Endothelial cell of umbilical vein (primary cell): ENCODE results near the gene IL13RA1. TPM values are rescaled to one million over a fixed set of nuclear protein-coding genes. Genes with fewer than 3 reads are reported as not detected.
A peak's percentile ranks its signal among the peaks of the same experiment; 100 is the strongest.

Experiments
- BruUV-seq: library from RNA; stranded (reverse); fragments of 400-500 nt; replicated peaks from 2 replicates; lab custom pipeline; 2021; lab: Mats Ljungman, UMichigan
- CTCF ChIA-PET: fragments of 300-600, 350-600 bp; sonication (Branson Sonifier 250); formaldehyde crosslinking; loops from one replicate; lab custom pipeline; 2021; ENCODE audit warnings: antibody characterized with exemption, inconsistent platforms; lab: Charles Lee
- POLR2A ChIA-PET: fragments of 300-600, 350-600 bp; sonication (Branson Sonifier 250); formaldehyde crosslinking; loops from one replicate; lab custom pipeline; 2021; ENCODE audit warnings: antibody characterized with exemption, inconsistent platforms; lab: Charles Lee
- DNase-seq: peaks from one replicate; pipeline ENCODE4 v3.0.0-alpha.2; 2011; ENCODE audit warnings: low read depth, low spot score
- FAIRE-seq: peaks from 2 replicates; lab custom pipeline; 2011; peaks lifted over from hg19 to GRCh38; lab: Jason Lieb, UNC
- H2AFZ ChIP-seq: 2 replicates; pipeline ENCODE4 v1.6.0; 2012; ENCODE audit warnings: low read depth, low read length, control low read depth, inconsistent platforms
- H3K27ac ChIP-seq: 2 replicates; pipeline ENCODE4 v1.5.1; 2011; ENCODE audit warnings: low read depth, mild to moderate bottlenecking, control low read depth, low read length, moderate library complexity; ENCODE audit not compliant: insufficient read depth
- H3K27me3 ChIP-seq, 2 experiments: 2 replicates each; pipeline versions ENCODE4 v1.6.0 to v1.6.1; 2011; ENCODE audit warnings: low read length in 2 of 2, mixed read lengths in 1 of 2; ENCODE audit not compliant: control insufficient read depth in 2 of 2, insufficient read depth in 2 of 2
- H3K36me3 ChIP-seq, 2 experiments: 2 replicates in 1 of 2; 3 replicates in 1 of 2; pipeline ENCODE4 v1.5.1; 2011; ENCODE audit warnings: low read length in 2 of 2, mild to moderate bottlenecking in 1 of 2, moderate library complexity in 1 of 2; ENCODE audit not compliant: control insufficient read depth in 2 of 2, insufficient read depth in 2 of 2; ENCODE audit errors: extremely low read depth in 1 of 2
- H3K4me1 ChIP-seq: 3 replicates; pipeline ENCODE4 v1.5.1; 2011; ENCODE audit warnings: mild to moderate bottlenecking, low read length; ENCODE audit not compliant: control insufficient read depth, insufficient read depth; ENCODE audit errors: extremely low read depth
- H3K4me2 ChIP-seq: 2 replicates; pipeline ENCODE4 v1.6.1; 2011; ENCODE audit warnings: low read length, control low read depth, mixed read lengths; ENCODE audit not compliant: insufficient read depth
- H3K4me3 ChIP-seq, 3 experiments: fragments of 200-600 bp in 1 of 3; sonication (generic), shearing (Covaris generic) in 1 of 3; replicated peaks in 1 of 3; 2 replicates each; pipeline ENCODE4 v1.5.1; 2011 to 2016; ENCODE audit warnings: control low read depth in 3 of 3, low read length in 3 of 3, mild to moderate bottlenecking in 2 of 3, inconsistent platforms in 1 of 3, low read depth in 1 of 3, moderate library complexity in 1 of 3; ENCODE audit not compliant: insufficient read depth in 1 of 3
- H3K79me2 ChIP-seq: 2 replicates; pipeline ENCODE4 v1.6.0; 2012; ENCODE audit warnings: low read length, inconsistent platforms; ENCODE audit not compliant: control insufficient read depth, insufficient read depth
- H3K9ac ChIP-seq: replicated peaks from 2 replicates; pipeline ENCODE3; 2011; ENCODE audit warnings: low read length, control low read depth; ENCODE audit not compliant: insufficient read depth; ENCODE audit errors: extremely low read depth
- H3K9me1 ChIP-seq: replicated peaks from 3 replicates; pipeline ENCODE4 v1.6.0; 2011; ENCODE audit warnings: mild to moderate bottlenecking, low read length; ENCODE audit not compliant: control insufficient read depth, insufficient read depth; ENCODE audit errors: extremely low read depth
- H3K9me3 ChIP-seq: replicated peaks from 2 replicates; pipeline ENCODE4 v1.5.1; 2012; ENCODE audit warnings: low read length, inconsistent platforms; ENCODE audit not compliant: control insufficient read depth, insufficient read depth
- H4K20me1 ChIP-seq: replicated peaks from 2 replicates; pipeline ENCODE3; 2011; ENCODE audit warnings: mild to moderate bottlenecking, low read length; ENCODE audit not compliant: control insufficient read depth, insufficient read depth; ENCODE audit errors: extremely low read depth
- CTCF ChIP-seq, 2 donors: IDR thresholded peaks; 1 replicate in 1 of 2; 2 replicates in 1 of 2; pipeline ENCODE4 v1.5.1; 2011; ENCODE audit warnings: low read length in 2 of 2, mild to moderate bottlenecking in 2 of 2, moderate library complexity in 2 of 2, control low read depth in 1 of 2, inconsistent platforms in 1 of 2, low read depth in 1 of 2; ENCODE audit not compliant: insufficient read depth in 1 of 2; ENCODE audit errors: extremely low read depth in 1 of 2
- EZH2 ChIP-seq: IDR thresholded peaks from 2 replicates; pipeline ENCODE4 v1.6.1; 2012; ENCODE audit warnings: borderline replicate concordance, low read depth, mild to moderate bottlenecking, moderate library complexity, low read length, inconsistent platforms; ENCODE audit not compliant: severe bottlenecking
- FOS ChIP-seq: IDR thresholded peaks from 2 replicates; pipeline ENCODE4 v1.6.1; 2011; ENCODE audit warnings: mild to moderate bottlenecking, low read length, moderate library complexity, borderline replicate concordance; ENCODE audit not compliant: insufficient read depth
- GATA2 ChIP-seq: IDR thresholded peaks from 2 replicates; pipeline ENCODE4 v1.7.0; 2011; ENCODE audit warnings: low read depth, mild to moderate bottlenecking, moderate library complexity, mixed read lengths, low read length; ENCODE audit not compliant: insufficient read length, insufficient read depth
- MYC ChIP-seq: IDR thresholded peaks from one replicate; pipeline ENCODE4 v1.6.1; 2011; ENCODE audit warnings: mild to moderate bottlenecking, low read depth, low read length
- POLR2A ChIP-seq: IDR thresholded peaks from 2 replicates; pipeline ENCODE4 v1.6.1; 2012; ENCODE audit warnings: low read depth, mild to moderate bottlenecking, control low read depth, low read length
- POLR2AphosphoS5 ChIP-seq: IDR thresholded peaks from 2 replicates; pipeline ENCODE4 v1.6.1; 2012; ENCODE audit warnings: low read depth, mild to moderate bottlenecking, control low read depth, low read length, moderate library complexity; ENCODE audit not compliant: insufficient read depth
- dilution Hi-C: fragments of 300-500 bp; cut with MboI; formaldehyde crosslinking; loops from one replicate; pipeline ENCODE4 v1.15.0; 2019; ENCODE audit warnings: low sequenced_read_pairs; ENCODE audit not compliant: extremely low pct_ligation_motif_present
- intact Hi-C: fragments of 100-400 bp; cut with micrococcal nuclease; formaldehyde crosslinking; loops from one replicate; pipeline ENCODE4 v1.10.0; 2022
- polyA plus RNA-seq, 4 experiments: library from polyadenylated mRNA; depleted of rRNA in 3 of 4; stranded (reverse) in 3 of 4; unstranded in 1 of 4; fragments of >200 nt; gene quantifications; 2 replicates each; pipeline versions ENCODE4 v1.2.1 to v1.2.3, GENCODE V29; 2011 to 2012; ENCODE audit warnings: missing spikeins in 1 of 4
- total RNA-seq: library from RNA; stranded (reverse); gene quantifications from 2 replicates; pipeline ENCODE4 v1.2.3, GENCODE V29; 2021

The IL13RA1 gene
- total and polyA plus RNA-seq, 2 donors (not counting 3 experiments of a cell fraction or from before 2014, with no cell fraction given): 40.7 to 61.9 TPM

- Histone ChIP-seq H3K27me3 (peaks cover 13 to 19% of the 10 kb centered on the region in 2 experiments), H3K27ac (no peak within 1 kb of the TSS), H3K36me3 (no peaks in the 10 kb centered on the region), H3K4me2 (peak within 1 kb of the TSS; percentile 21), H4K20me1 (no peaks in the 10 kb centered on the region), H2AFZ (peak within 1 kb of the TSS; percentile 67), H3K4me1 (no peaks in the 10 kb centered on the region), H3K9me1 (no peaks in the 10 kb centered on the region), H3K79me2 (no peaks in the 10 kb centered on the region), H3K9me3 (no peaks in the 10 kb centered on the region), H3K9ac (no peak within 1 kb of the TSS), H3K4me3 (peak within 1 kb of the TSS in 2 of 3 experiments; percentile 5 to 32)
- DNase-seq (peak; percentile 54), FAIRE-seq (peak; percentile 88)
- ChIA-PET POLR2A (no interaction called here), CTCF (interaction anchor here (1.0 to 3.0 kb wide), 4 partner anchors 16 to 222 kb away, joined by 4 to 13 read pairs (median 6); no protein-coding TSS in a partner anchor)
- dilution Hi-C loops (no loop called here), intact Hi-C loops (no loop called here)
- TF ChIP-seq POLR2AphosphoS5 (no peak), FOS (no peak), CTCF (IDR thresholded peaks at IDR 0.05; ENCODE audit: extremely low read depth in 1 of 2, insufficient read depth in 1 of 2, low read depth in 1 of 2, low read length in 2 of 2) (no peak), POLR2A (no peak), GATA2 (no peak), EZH2 (no peak), MYC (no peak)
- no TSS peak for BruUV-seq
These were observed 96.1 kb downstream of the IL13RA1 start, which contains the start of gene ZCCHC12 for GRCh38 chrX:118823263-118824172. ZCCHC12 (plus strand) TSS chrX:118823824; CDS start chrX:118825245, 1,421 bp downstream.
